IPS DF 6.9 (cell line): ENCODE measurements around the gene NAA80.
"Not testable (repeated sequence)": the region's sequence is repeated elsewhere in the genome, so short reads cannot be mapped to it uniquely, and the experiment has no call there.

Experiments used
- DNase-seq: peaks from one replicate; pipeline ENCODE4 v3.0.0-alpha.2; 2013; ENCODE audit warnings: low read depth, low spot score
- H3K27ac ChIP-seq: one replicate; pipeline ENCODE4 v1.5.1; 2013; ENCODE audit warnings: low read length, control low read depth
- H3K27me3 ChIP-seq: 2 replicates; pipeline ENCODE4 v1.6.1; 2013; ENCODE audit warnings: mild to moderate bottlenecking, low read length; ENCODE audit not compliant: control insufficient read depth, insufficient read depth
- H3K36me3 ChIP-seq: 2 replicates; pipeline ENCODE4 v1.6.1; 2013; ENCODE audit warnings: low read length; ENCODE audit not compliant: control insufficient read depth, insufficient read depth
- H3K4me1 ChIP-seq: 2 replicates; pipeline ENCODE4 v1.6.1; 2013; ENCODE audit warnings: low read length; ENCODE audit not compliant: control insufficient read depth, insufficient read depth
- H3K4me3 ChIP-seq: 2 replicates; pipeline ENCODE4 v1.5.1; 2013; ENCODE audit warnings: mild to moderate bottlenecking, low read length
- H3K9me3 ChIP-seq: 2 replicates; pipeline ENCODE4 v1.6.1; 2013; ENCODE audit warnings: low read length, inconsistent platforms; ENCODE audit not compliant: control insufficient read depth, insufficient read depth
- WGBS: extraction: QIAGEN DNeasy Blood & Tissue Kit; methylation state at CpG from one replicate; pipeline ENCODE4 v1.1.7; 2013; ENCODE audit warnings: mixed read lengths, missing lambda C conversion rate; ENCODE audit not compliant: insufficient read length, insufficient coverage; 5-methylcytosine and 5-hydroxymethylcytosine counted together

The NAA80 gene

GRCh38 chr3:50263478-50264382 lies 35.5 kb downstream of the NAA80 start:
- WGBS = no CpG with 5 or more reads among the region's 6 CpGs
- no peaks in the 10 kb centered on the region for H3K36me3 ChIP-seq
- DNase-seq = no peak
- H3K9me3 ChIP-seq = no peaks in the 10 kb centered on the region
- peaks cover 20% of the 10 kb centered on the region for H3K4me1 ChIP-seq
- H3K27ac ChIP-seq = no peak overlapping the region
- H3K4me3 ChIP-seq = no peak overlapping the region
- H3K27me3 ChIP-seq = no peaks in the 10 kb centered on the region

GRCh38 chr3:50262778-50263177 lies 36.4 kb downstream of the NAA80 start:
- DNase-seq = no peak
- no peak overlapping the region for H3K27ac ChIP-seq
- H3K36me3 ChIP-seq = peaks cover 4% of the 10 kb centered on the region
- H3K9me3 ChIP-seq = no peaks in the 10 kb centered on the region
- H3K4me3 ChIP-seq = no peak overlapping the region
- no CpG with 5 or more reads among the region's 7 CpGs for WGBS
- H3K27me3 ChIP-seq = no peaks in the 10 kb centered on the region
- H3K4me1 ChIP-seq = peaks cover 15% of the 10 kb centered on the region

GRCh38 chr3:50262200-50262599 lies 37.0 kb downstream of the NAA80 start:
- H3K36me3 ChIP-seq, H3K4me3 ChIP-seq, H3K9me3 ChIP-seq, H3K27ac ChIP-seq, H3K27me3 ChIP-seq, DNase-seq: not testable (repeated sequence)
- peaks cover 13% of the 10 kb centered on the region for H3K4me1 ChIP-seq
- no CpG with 5 or more reads among the region's 4 CpGs for WGBS

- no peak for DNase-seq
- no CpG with 5 or more reads among the region's 2 CpGs for whole genome bisulfite sequencing
- Histone ChIP-seq H3K36me3 (peaks cover 15% of the 10 kb centered on the region), H3K4me3 (no peak overlapping the region), H3K27ac (no peak overlapping the region), H3K9me3 (no peaks in the 10 kb centered on the region), H3K4me1 (peaks cover 13% of the 10 kb centered on the region), H3K27me3 (no peaks in the 10 kb centered on the region)
Observed at GRCh38 chr3:50261505-50261904, 37.7 kb downstream of the NAA80 start.

GRCh38 chr3:50260942-50261441 lies 38.2 kb downstream of the NAA80 start:
- Histone ChIP-seq H3K36me3 (peaks cover 20% of the 10 kb centered on the region), H3K4me1 (peaks cover 13% of the 10 kb centered on the region), H3K9me3 (no peaks in the 10 kb centered on the region), H3K27ac (no peak overlapping the region), H3K4me3 (no peak overlapping the region), H3K27me3 (no peaks in the 10 kb centered on the region)
- no peak for DNase-seq
- no CpG with 5 or more reads among the region's 5 CpGs for WGBS

- whole genome bisulfite sequencing = no CpG with 5 or more reads among the region's 70 CpGs
- H3K9me3 ChIP-seq = no peaks in the 10 kb centered on the region
- DNase-seq = no peak
- no peaks in the 10 kb centered on the region for H3K27me3 ChIP-seq
- peaks cover 12% of the 10 kb centered on the region for H3K4me1 ChIP-seq
- H3K36me3 ChIP-seq = peaks cover 20% of the 10 kb centered on the region
- H3K4me3 ChIP-seq = peak overlapping the region; percentile 26; the same call in 1 of the 2 replicates
- no peak overlapping the region for H3K27ac ChIP-seq
Observed at GRCh38 chr3:50260027-50260941, 38.9 kb downstream of the NAA80 start.

- no peak overlapping the region for H3K4me3 ChIP-seq
- no peak overlapping the region for H3K27ac ChIP-seq
- no peaks in the 10 kb centered on the region for H3K27me3 ChIP-seq
- no peak for DNase-seq
- H3K9me3 ChIP-seq = no peaks in the 10 kb centered on the region
- H3K4me1 ChIP-seq = peaks cover 8% of the 10 kb centered on the region
- peaks cover 20% of the 10 kb centered on the region for H3K36me3 ChIP-seq
- no CpG with 5 or more reads among the region's 18 CpGs for WGBS
Observed at GRCh38 chr3:50259432-50260026, 39.7 kb downstream of the NAA80 start.

- peaks cover 20% of the 10 kb centered on the region for H3K36me3 ChIP-seq
- WGBS = no CpG with 5 or more reads among the region's 16 CpGs
- H3K4me3 ChIP-seq = no peak overlapping the region
- no peak for DNase-seq
- H3K4me1 ChIP-seq = peaks cover 6% of the 10 kb centered on the region
- no peaks in the 10 kb centered on the region for H3K9me3 ChIP-seq
- H3K27me3 ChIP-seq = no peaks in the 10 kb centered on the region
- no peak overlapping the region for H3K27ac ChIP-seq
Observed at GRCh38 chr3:50258979-50259378, 40.2 kb downstream of the NAA80 start.

- no peak overlapping the region for H3K27ac ChIP-seq
- DNase-seq = no peak
- H3K27me3 ChIP-seq = no peaks in the 10 kb centered on the region
- peaks cover 20% of the 10 kb centered on the region for H3K36me3 ChIP-seq
- H3K9me3 ChIP-seq = no peaks in the 10 kb centered on the region
- H3K4me3 ChIP-seq = no peak overlapping the region
- H3K4me1 ChIP-seq = peaks cover 6% of the 10 kb centered on the region
- WGBS = no CpG with 5 or more reads among the region's 17 CpGs
Observed at GRCh38 chr3:50258029-50258680, 41.0 kb downstream of the NAA80 start.
